ENCODE results near the gene EDNRA.

EDNRA gene

GRCh38 chr4:147586032-147586431 lies 105.1 kb downstream of the EDNRA start:
- no peak for DNase-seq (ENCODE audit: low read depth in 1 of 2, low spot score in 1 of 2)

GRCh38 chr4:147586637-147587036 lies 105.7 kb downstream of the EDNRA start:
- DNase-seq (ENCODE audit: low read depth in 1 of 2, low spot score in 1 of 2): no peak

- no peak for DNase-seq (ENCODE audit: low read depth in 1 of 2, low spot score in 1 of 2)
Measured at GRCh38 chr4:147587041-147587440, 106.1 kb downstream of the EDNRA start.

GRCh38 chr4:147589586-147589985 lies 108.7 kb downstream of the EDNRA start:
- DNase-seq (ENCODE audit: low read depth in 1 of 2, low spot score in 1 of 2): no peak

GRCh38 chr4:147590249-147590920 lies 109.5 kb downstream of the EDNRA start:
- DNase-seq (ENCODE audit: low read depth in 1 of 2, low spot score in 1 of 2): no peak

- no peak for DNase-seq (ENCODE audit: low read depth in 1 of 2, low spot score in 1 of 2)
Measured at GRCh38 chr4:147591106-147591505, 110.2 kb downstream of the EDNRA start.

GRCh38 chr4:147594107-147594506 lies 113.2 kb downstream of the EDNRA start:
- no peak for DNase-seq (ENCODE audit: low read depth in 1 of 2, low spot score in 1 of 2)

All from stimulated activated CD4-positive, alpha-beta T cell treated with anti-CD3 and anti-CD28 coated beads, Interleukin-15, amount 100 ng/mL, for 1 hour (primary cell).